GM19351 (cell line): ENCODE measurements around the gene FAM89A.

ENCODE experiments used
- ATAC-seq: cut with Tn5 transposase; IDR thresholded peaks from one replicate; pipeline ENCODE4 v1.9.1; 2021; ENCODE audit warnings: mild to moderate bottlenecking, moderate library complexity; ENCODE audit not compliant: unreplicated experiment

Gene FAM89A

DNA sequence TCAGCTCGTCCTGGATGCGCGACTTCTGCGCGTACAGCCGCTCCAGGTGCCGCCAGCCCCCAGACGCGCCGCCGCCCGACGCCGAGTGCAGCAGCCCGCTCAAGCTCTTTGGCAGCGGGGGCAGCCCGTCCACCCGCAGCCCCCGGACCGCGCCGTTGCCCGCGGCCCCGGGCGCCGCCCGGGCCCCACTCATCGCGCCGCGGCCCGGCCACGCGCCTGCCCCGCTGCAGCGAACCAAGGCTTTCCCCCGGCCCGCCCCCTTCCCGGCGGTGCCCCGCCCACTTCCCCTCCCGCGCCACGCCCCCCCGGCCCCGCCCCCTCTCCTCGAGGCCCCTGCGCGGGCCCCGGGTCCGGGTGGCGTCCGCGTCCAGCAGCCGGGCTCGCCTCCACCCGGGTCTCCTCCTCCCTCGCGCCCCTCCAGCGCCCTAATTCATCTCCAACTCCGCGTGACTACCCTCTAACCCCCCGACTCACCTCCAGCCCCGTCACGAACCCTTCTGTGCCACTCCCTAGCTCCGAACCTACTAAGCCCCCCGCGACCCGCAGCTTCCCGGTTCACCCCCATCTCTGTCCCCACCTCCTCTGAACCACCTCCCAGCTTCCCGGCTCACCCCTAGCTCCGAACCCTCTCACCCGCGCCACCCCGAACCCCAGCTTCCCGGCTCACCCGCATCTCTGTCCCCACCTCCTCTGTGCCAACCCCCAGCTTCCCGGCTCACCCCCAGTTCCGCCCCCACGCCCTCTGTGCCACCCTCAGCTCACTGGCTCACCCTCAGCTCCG, at the start of gene FAM89A:
FAM89A (minus strand) TSS at position 236 of the 781 bp plus-strand sequence; CDS start at position 193, 43 bp downstream.
- ATAC-seq, result peak; percentile 73

DNA sequence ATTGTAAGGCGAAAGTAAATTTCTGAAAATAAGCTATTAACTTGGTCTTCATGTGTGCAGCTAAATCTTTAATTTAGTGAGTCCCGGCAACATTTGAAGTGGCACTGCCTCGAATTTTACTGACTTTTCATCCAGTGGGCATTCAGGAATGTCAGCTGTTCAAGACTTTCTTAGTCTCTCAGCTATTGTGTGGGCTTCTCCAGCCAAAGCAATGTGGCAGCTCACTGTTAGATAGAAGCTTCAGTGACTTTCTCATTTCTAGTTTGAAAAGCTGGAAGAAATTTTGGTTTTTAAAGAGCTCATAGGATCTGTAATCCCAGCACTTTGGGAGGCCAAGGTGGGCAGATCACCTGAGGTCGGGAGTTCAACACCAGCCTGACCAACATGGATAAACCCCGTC, 44.3 kb upstream of the FAM89A start:
- ATAC-seq, result no peak

GRCh38 chr1:231079163-231079562, 39.1 kb upstream of the FAM89A start:
- ATAC-seq, result no peak

DNA sequence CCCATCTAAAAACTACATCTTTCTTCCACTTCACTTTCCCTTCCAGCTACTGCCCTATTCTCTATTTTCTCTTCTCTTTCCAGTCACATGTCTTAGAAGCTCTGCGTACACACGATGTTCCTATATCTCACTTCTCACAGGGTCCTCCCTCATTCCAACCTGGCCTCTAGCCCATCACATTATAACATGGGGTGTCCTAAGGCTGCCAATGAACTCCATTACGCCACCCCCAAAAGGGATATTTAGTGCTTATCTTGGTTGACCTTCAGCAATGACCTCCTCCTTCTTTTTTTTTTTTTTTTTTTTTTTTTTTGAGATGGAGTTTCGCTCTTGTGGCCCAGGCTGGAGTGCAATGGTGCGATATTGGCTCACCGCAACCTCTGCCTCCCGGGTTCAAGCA, 38.2 kb upstream of the FAM89A start:
- no peak for ATAC-seq

- ATAC-seq, result no peak
Measured at GRCh38 chr1:231076802-231077201, 36.7 kb upstream of the FAM89A start.

- ATAC-seq, result no peak
Measured at GRCh38 chr1:231075497-231075896, 35.4 kb upstream of the FAM89A start.

- ATAC-seq, result no peak
Measured at GRCh38 chr1:231075020-231075419, 35.0 kb upstream of the FAM89A start.

DNA sequence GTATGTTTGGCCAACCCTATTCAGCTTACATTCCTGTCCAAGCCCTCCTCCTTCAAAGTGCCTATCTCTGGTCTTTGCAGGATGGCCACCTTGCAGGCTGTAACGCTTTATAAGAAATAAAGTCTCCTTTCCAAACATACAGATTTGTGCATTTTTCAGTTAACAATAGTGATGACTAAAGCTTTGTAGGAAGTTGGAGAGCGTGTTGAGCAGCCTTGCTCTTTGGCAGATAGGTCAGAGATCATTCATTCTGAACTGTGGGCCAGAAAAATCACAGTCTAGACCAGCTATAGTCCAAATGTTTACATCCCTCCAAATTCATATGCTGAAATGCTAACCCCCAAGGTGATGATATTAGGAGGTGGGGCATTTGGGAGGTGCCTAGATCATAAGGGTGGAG, 34.0 kb upstream of the FAM89A start:
- ATAC-seq, result no peak

- ATAC-seq, result no peak
Measured at GRCh38 chr1:231073331-231073730, 33.3 kb upstream of the FAM89A start.

DNA sequence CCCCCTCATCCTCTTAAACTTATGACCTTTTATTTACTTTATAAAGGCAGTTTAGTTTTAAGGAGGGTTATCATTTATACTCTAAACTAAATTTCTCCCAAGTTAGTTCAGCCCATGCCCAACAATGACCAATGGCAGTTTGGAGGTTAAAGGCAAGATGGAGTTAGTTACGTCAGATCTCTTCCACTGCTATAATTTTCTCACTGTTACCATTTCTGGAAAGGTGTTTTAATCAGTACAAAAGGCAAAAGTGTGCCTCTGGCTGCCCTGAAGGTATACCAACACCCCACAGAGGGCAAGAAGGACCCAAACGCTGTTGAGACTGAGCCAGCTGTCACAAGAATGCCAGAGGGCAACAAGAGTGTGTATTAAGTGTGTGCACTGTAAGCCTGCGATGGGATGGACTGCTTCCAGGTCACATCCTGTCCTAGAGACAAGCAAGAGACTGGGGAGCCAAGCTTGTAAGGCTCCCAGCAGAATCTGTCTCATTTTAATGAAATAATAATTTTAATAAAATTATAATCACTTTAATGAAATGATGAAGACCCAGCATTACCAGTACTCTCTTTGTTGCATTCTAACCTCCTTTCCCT, 32.5 kb upstream of the FAM89A start:
- ATAC-seq, result no peak

GRCh38 chr1:231072041-231072440, 32.0 kb upstream of the FAM89A start:
- ATAC-seq, result no peak

DNA sequence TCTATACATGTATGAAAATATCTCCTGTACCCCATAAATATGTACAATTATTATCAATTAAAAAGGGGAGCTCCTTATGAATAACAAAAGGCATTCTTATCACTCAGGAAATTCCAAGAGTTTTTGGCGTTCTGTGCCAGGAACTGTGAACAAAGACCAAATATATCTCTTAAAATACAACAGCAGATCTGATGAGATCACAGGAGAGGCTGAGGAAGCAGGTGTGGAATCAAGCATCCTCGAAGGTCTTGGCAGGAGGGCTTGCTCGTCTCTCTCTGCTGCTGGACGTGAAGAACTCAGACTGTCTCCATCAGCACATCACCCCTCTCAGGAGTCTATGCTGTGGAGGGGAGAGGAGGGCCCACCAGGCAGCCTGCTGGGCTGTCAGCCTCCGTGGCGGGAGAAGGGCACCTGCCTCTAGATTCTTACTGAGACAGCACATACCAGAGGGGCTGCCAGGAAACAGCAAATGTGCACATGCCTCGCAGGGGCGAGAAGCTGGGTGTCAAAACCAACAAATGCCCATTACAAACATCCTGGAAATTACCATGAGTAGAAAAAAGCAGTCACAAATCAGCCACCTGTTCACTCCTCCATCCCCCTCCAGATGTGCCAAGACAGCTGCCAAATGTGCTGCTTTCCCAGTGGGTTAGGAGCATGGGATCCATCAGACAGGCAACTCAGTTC, 30.8 kb upstream of the FAM89A start:
- no peak for ATAC-seq

DNA sequence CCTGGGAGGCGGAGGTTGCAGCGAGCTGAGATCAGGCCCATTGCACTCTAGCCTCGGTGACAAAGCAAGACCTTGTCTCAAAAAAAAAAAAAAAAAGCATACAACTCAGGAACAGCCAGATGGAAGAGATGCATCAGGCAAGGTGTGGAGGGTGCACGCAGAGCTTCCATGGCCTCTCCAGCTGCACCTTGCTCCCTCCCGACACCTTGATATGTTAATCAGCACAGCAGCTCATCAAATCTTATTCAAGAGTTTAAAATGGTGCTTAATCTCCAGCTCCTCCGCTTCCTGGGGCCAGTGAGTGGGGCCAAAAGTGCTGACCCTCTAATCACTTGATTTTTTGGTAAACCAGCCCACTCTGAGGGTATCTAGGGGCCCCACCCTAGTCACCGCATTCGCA, 29.3 kb upstream of the FAM89A start:
- no peak for ATAC-seq

DNA sequence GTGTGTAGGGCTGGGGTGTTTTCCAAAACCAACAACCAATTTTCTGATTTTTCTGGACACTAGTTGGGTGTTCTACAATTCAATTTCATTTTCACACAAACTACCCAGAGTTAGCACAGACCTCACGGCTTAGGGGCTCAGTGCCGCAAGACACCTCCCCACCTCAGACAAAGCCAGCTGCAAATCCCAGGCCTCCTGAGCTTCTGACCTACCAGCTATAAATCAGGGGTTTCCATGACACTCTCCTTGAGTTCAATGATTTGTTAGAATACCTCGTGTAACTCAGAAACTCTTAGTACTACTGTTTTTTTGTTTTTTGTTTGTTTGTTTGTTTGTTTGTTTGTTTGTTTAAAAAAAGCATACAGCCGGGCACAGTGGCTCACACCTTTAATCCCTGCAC, 28.7 kb upstream of the FAM89A start:
- ATAC-seq, result no peak

GRCh38 chr1:231065510-231066241, 25.6 kb upstream of the FAM89A start:
- ATAC-seq, result no peak

DNA sequence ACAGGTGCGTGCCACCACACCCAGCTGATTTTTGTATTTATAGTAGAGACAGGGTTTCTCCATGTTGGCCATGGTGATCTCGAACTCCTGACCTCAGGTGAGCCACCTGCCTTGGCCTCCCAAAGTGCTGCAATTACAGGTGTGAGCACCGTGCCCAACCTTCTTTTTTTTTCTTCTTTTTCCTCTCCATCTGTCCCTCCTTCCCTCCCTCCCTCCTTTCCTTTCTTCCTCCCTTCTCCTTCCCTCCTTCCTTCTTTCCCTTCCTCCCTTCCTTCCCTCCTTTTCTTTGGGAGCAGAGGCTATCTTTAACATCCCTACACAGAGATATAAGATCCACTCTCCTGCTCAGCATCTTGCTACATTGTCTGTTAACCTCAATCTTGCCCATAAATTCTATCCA, 24.4 kb upstream of the FAM89A start:
- no peak for ATAC-seq

DNA sequence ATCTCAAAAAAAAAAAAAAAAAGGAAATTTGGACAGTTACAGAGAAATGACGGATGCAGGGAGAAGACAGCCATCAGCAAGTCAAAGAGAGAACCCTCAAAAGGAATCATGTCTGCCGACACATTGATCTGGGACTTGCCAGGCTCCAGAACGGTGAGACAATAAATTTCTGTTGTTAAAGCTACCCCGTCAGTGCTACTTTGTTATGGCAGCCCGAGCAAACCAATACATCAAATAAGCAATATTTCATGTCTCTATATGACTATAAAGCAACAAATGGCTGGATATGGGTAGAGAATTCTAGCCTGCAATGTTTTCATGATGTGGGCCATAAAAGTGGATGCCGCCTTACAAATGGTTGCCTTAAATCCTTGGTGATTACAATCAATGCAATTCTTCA, 23.3 kb upstream of the FAM89A start:
- ATAC-seq, result no peak

GRCh38 chr1:231062500-231063270, 22.6 kb upstream of the FAM89A start:
- ATAC-seq, result no peak

- no peak for ATAC-seq
Measured at GRCh38 chr1:231059566-231060193, 19.6 kb upstream of the FAM89A start.

- ATAC-seq, result no peak
Measured at GRCh38 chr1:231058416-231059109, 18.5 kb upstream of the FAM89A start.
